KMS-11 (cell line): Measurements from ENCODE around the gene SCAND1.

ENCODE experiments used
- H2AFZ ChIP-seq: fragments of 200-600 bp; sonication (generic); 2 replicates; pipeline ENCODE4 v1.6.1; 2016; ENCODE audit warnings: antibody characterized with exemption, mixed run types, low read depth
- H3K27ac ChIP-seq: fragments of 200-600 bp; sonication (generic); 2 replicates; pipeline ENCODE4 v1.6.1; 2016; ENCODE audit warnings: mild to moderate bottlenecking, mixed run types
- H3K27me3 ChIP-seq: fragments of 200-600 bp; sonication (generic); 2 replicates; pipeline ENCODE4 v1.6.1; 2017; ENCODE audit warnings: mild to moderate bottlenecking, low read depth, mixed run types, moderate library complexity; ENCODE audit not compliant: insufficient read depth
- H3K36me3 ChIP-seq: fragments of 200-600 bp; sonication (generic); 2 replicates; pipeline ENCODE4 v1.6.1; 2017; ENCODE audit warnings: mild to moderate bottlenecking, mixed run types; ENCODE audit not compliant: insufficient read depth
- H3K4me1 ChIP-seq: fragments of 200-600 bp; sonication (generic); 2 replicates; pipeline ENCODE4 v1.6.1; 2016; ENCODE audit warnings: mild to moderate bottlenecking, low read depth, mixed run types; ENCODE audit not compliant: poor library complexity, severe bottlenecking
- H3K4me2 ChIP-seq: fragments of 200-600 bp; sonication (generic); 2 replicates; pipeline ENCODE4 v1.7.0; 2016; ENCODE audit warnings: mild to moderate bottlenecking, mixed run types
- H3K4me3 ChIP-seq: fragments of 200-600 bp; sonication (generic); IDR thresholded peaks from 2 replicates; pipeline ENCODE4 v1.6.1; 2017; ENCODE audit warnings: low read depth, low read length, mixed read lengths; ENCODE audit not compliant: insufficient read depth
- H3K79me2 ChIP-seq: fragments of 200-600 bp; sonication (generic); 2 replicates; pipeline ENCODE4 v1.6.1; 2016; ENCODE audit warnings: low read depth, mixed run types; ENCODE audit not compliant: insufficient read depth
- H3K9ac ChIP-seq: fragments of 200-600 bp; sonication (generic); 2 replicates; pipeline ENCODE4 v1.6.1; 2016; ENCODE audit warnings: mild to moderate bottlenecking, mixed run types
- H4K20me1 ChIP-seq: fragments of 200-600 bp; sonication (generic); 2 replicates; pipeline ENCODE4 v1.6.1; 2016; ENCODE audit warnings: mild to moderate bottlenecking, mixed run types; ENCODE audit not compliant: insufficient read depth
- CTCF ChIP-seq: fragments of 200-600 bp; sonication (generic); conservative IDR thresholded peaks from 2 replicates; pipeline ENCODE4 v1.6.1; 2017; ENCODE audit warnings: low read depth, mild to moderate bottlenecking, antibody characterized with exemption, low read length, moderate library complexity, mixed read lengths

Gene SCAND1

GRCh38 chr20:35904982-35905663 lies 49.2 kb downstream of the SCAND1 start:
- Histone ChIP-seq H3K79me2 (no peaks in the 10 kb centered on the region), H3K27ac (no peak overlapping the region), H3K27me3 (no peaks in the 10 kb centered on the region), H2AFZ (no peak overlapping the region), H3K9ac (no peak overlapping the region), H3K4me3 (no peak overlapping the region), H4K20me1 (no peaks in the 10 kb centered on the region), H3K36me3 (no peaks in the 10 kb centered on the region), H3K4me1 (peaks cover 38% of the 10 kb centered on the region), H3K4me2 (no peak overlapping the region)
- TF ChIP-seq CTCF = no peak

GRCh38 chr20:35903843-35904242 lies 50.5 kb downstream of the SCAND1 start:
- Histone ChIP-seq H3K4me2 (no peak overlapping the region), H3K27ac (no peak overlapping the region), H3K4me3 (no peak overlapping the region), H3K4me1 (peaks cover 25% of the 10 kb centered on the region), H3K79me2 (no peaks in the 10 kb centered on the region), H3K9ac (no peak overlapping the region), H3K27me3 (no peaks in the 10 kb centered on the region), H4K20me1 (no peaks in the 10 kb centered on the region), H2AFZ (no peak overlapping the region), H3K36me3 (no peaks in the 10 kb centered on the region)
- no peak for TF ChIP-seq CTCF
